HepG2 (cell line): ENCODE measurements around the gene FGD4. TPM values are rescaled to one million over a fixed set of nuclear protein-coding genes. Genes with fewer than 3 reads are reported as not detected.

ENCODE experiments used
- HHEX ChIP-seq: IDR thresholded peaks from 2 replicates; pipeline ENCODE4 v1.6.1; 2016; ENCODE audit warnings: control low read depth
- KDM3A ChIP-seq: IDR thresholded peaks from 2 replicates; pipeline ENCODE4 v1.6.1; 2018; ENCODE audit warnings: low read depth, missing compliant biosample characterization
- ZSCAN22 ChIP-seq: sonication (generic); formaldehyde crosslinking; IDR thresholded peaks from 2 replicates; pipeline ENCODE4 v1.4.0; 2020; ENCODE audit warnings: mild to moderate bottlenecking, missing genetic modification reagents
- polyA plus RNA-seq, 8 experiments: library from polyadenylated mRNA; depleted of rRNA in 3 of 8; stranded (reverse) in 7 of 8; unstranded in 1 of 8; fragments of >200 nt; fragmentation: Illumina TruSeq in 4 of 8; extraction: Trizol in 4 of 8; gene quantifications; 2 replicates each; pipeline versions ENCODE4 v1.2.1 to v1.2.3, GENCODE V29; 2011 to 2016; ENCODE audit warnings: low read depth in 4 of 8, missing spikeins in 1 of 8, mixed read lengths in 1 of 8; ENCODE audit not compliant: insufficient read depth in 1 of 8
- small RNA-seq, 3 experiments: library from RNA; depleted of rRNA; stranded (forward); fragments of <200 nt; gene quantifications; one replicate each; pipeline ENCODE3, GENCODE V24; 2012; ENCODE audit warnings: low read depth in 2 of 3, low replicate concordance in 1 of 3; ENCODE audit not compliant: insufficient read length in 3 of 3, insufficient read depth in 2 of 3
- total RNA-seq, 5 experiments: library from RNA; depleted of rRNA; stranded (reverse); fragments of >200 nt; fragmentation: Illumina TruSeq; extraction: Trizol; gene quantifications; 2 replicates each; pipeline ENCODE4 v1.2.3, GENCODE V29; 2016; ENCODE audit warnings: low read depth in 1 of 5

FGD4 gene
- total and polyA plus RNA-seq, 2 of the 13 experiments (the other 11 are each of a cell fraction or from before 2014, with no cell fraction given) = 4.6 to 6.6 TPM

- TF ChIP-seq ZSCAN22 (CRISPR knock-in tag) (no peak), HHEX (CRISPR knock-in tag) (no peak), KDM3A (CRISPR knock-in tag) (no peak)
- TF ChIP-seq, all 625 proteins: peak for 0
Measured at GRCh38 chr12:32693036-32693435, 293.7 kb downstream of the FGD4 start (continued).

Small RNAs within 50 kb of the gene (small RNA-seq; reads per million reads assigned to genes)
- gene RF00019 (0 reads per million in 3 experiments), gene RNU6-494P (0 reads per million in 3 experiments)
